Upper lobe of left lung (tissue), 4 donors: ENCODE results near the gene CATSPERZ.

Experiments
- POLR2A ChIP-seq, 4 donors: fragments of 450-650 bp; IDR thresholded peaks; one replicate each; pipeline ENCODE4 v1.5.1; 2016 to 2017; ENCODE audit warnings: antibody characterized with exemption in 4 of 4, mild to moderate bottlenecking in 2 of 4
- POLR2AphosphoS5 ChIP-seq, 2 donors: sonication (generic); formaldehyde crosslinking; IDR thresholded peaks; one replicate each; pipeline ENCODE4 v1.5.1; 2017; ENCODE audit warnings: antibody characterized with exemption in 2 of 2
- TF ChIP-seq, protein P1 (sequence below), 6 experiments: fragments of 450-650 bp in 4 of 6; fragments of 200-600 bp in 2 of 6; sonication (generic) in 2 of 6; IDR thresholded peaks; one replicate each; pipeline ENCODE4 v1.5.1; 2016 to 2019; ENCODE audit warnings: antibody characterized with exemption in 6 of 6

- no peak for TF ChIP-seq POLR2A (IDR thresholded peaks at IDR 0.05)
- TF ChIP-seq, protein P1, sequence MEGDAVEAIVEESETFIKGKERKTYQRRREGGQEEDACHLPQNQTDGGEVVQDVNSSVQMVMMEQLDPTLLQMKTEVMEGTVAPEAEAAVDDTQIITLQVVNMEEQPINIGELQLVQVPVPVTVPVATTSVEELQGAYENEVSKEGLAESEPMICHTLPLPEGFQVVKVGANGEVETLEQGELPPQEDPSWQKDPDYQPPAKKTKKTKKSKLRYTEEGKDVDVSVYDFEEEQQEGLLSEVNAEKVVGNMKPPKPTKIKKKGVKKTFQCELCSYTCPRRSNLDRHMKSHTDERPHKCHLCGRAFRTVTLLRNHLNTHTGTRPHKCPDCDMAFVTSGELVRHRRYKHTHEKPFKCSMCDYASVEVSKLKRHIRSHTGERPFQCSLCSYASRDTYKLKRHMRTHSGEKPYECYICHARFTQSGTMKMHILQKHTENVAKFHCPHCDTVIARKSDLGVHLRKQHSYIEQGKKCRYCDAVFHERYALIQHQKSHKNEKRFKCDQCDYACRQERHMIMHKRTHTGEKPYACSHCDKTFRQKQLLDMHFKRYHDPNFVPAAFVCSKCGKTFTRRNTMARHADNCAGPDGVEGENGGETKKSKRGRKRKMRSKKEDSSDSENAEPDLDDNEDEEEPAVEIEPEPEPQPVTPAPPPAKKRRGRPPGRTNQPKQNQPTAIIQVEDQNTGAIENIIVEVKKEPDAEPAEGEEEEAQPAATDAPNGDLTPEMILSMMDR (IDR thresholded peaks at IDR 0.05) = no peak
- TF ChIP-seq POLR2AphosphoS5 (IDR thresholded peaks at IDR 0.05) = no peak
Observed at GRCh38 chr11:64266339-64266738, 33.8 kb upstream of the CATSPERZ start.
